RCC 7860 (cell line): Measurements from ENCODE around the gene PHC2.

Experiments
- DNase-seq: peaks from one replicate; pipeline ENCODE4 v3.0.0-alpha.2; 2015; ENCODE audit warnings: low spot score
- FAIRE-seq: peaks from 2 replicates; lab custom pipeline; 2012; peaks lifted over from hg19 to GRCh38; lab: Jason Lieb, UNC

The PHC2 gene

DNA sequence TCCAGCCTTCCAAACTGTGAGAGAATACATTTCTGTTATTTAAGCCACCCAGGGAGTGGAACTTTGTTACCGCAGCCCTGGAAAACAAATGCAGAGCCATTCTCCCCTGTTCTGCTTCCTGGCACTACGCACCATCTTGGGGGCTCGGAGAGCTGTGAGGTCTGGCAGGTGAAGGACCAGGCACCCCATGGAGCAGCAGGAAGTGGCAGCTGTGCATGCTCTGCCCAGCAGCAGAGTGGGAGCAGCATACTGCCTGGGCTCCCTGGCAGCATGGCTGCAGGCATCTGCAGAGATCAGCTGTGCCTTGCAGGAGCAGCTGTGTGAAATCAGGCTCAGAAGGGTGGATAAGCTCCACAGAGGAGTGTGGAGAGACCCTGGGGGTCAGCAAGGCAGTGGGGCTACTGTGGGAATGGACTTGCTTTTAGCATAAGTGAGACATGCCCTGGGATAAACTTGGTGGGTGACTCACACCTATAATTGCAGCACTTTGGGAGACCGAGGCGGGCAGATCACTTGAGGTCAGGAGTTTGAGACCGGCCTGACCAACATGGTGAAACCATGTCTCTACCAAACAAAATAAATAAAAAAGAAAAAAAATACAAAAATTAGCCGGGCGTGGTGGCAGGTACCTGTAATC lies 23.9 kb upstream of the PHC2 start:
- FAIRE-seq = no peak
- no peak for DNase-seq

DNA sequence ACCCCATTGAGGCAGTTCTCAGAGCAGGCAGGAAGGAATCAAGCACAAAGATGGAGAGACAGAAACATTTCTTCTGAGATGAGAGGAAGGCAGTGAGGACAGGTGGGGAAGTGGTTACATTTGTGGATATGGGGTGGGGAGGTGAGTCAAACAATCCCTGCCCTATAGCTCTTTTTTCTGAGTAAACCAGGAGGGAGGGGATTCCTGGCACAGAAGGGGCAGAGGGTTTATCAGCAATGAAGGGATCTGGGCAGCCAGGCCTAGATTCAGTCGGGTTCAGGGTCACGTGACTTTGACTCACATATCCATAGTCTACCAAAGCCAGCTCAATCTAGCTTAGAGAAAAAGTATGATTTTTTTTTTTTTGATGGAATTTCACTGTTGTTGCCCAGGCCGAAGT lies 15.7 kb upstream of the PHC2 start:
- FAIRE-seq = no peak
- DNase-seq = no peak

DNA sequence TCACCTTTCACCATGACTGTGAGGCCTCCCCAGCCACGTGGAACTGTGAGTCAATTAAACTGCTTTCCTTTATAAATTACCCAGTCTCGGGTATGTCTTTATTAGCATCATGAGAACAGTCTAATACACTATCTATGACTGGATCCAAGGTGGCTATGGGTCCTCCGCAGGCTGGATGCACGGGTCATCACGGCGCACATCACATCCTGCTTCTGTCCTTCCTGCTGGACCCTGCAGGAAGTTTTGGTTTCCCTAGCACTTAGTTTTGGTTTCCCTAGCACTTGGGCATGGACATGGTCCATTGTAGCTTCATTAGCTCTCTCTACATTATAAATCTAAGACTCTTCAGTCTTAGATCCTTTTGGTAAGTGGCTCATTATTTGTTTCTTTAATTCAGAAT lies 14.2 kb upstream of the PHC2 start:
- FAIRE-seq = no peak
- DNase-seq = no peak

DNA sequence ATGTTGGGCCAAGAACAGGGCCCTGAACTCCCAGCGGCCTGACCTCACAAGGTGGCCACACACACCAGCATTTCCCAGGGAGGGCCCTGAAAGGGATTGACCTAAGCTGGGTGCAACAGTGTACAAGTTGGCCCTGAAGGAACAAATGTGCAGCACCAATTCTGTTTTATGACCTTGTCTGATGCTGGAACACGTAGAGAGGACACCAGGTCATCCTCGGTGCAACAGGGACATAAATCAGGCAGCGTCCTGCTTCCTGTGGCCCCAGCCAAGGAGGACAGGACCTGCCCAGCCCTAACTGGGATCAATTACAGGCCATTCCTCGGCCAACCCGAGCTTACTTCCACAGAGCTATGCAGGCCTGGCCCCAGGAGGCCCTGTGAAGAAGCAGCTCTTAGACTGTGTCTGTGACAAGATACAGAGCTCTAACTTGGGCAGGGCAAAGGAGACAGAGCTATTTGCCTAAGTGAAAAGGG lies 12.8 kb upstream of the PHC2 start:
- FAIRE-seq = no peak
- no peak for DNase-seq

DNA sequence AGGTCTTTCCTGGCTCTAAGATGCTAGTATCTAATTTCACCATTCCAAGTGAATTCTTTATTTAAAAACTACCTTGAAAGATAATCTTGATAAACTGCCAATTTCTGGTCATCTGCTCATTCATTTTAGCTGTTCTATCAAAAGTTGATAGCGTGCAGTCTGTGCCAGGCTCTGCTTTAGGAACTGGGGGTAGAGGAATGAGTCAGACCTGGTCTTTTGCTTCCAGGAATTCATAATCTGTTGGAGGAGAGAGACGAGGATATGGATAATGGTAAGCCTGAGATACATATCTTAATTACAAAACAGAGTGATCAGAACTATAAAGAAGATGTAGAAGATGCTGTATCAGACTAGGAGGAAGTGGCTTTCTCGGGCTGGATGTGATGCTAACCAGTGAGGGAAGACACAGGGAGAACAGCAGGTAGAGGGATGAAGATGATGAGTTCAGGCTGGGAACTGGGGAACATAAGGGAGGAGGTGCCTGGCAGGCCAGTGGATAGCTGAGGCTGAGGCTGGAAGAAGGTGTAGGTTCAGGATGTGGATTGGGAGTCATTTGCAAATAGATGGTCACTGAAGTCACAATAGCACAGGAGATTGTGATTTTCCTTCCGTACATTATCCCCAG lies 12.3 kb upstream of the PHC2 start:
- FAIRE-seq = no peak
- DNase-seq = no peak

DNA sequence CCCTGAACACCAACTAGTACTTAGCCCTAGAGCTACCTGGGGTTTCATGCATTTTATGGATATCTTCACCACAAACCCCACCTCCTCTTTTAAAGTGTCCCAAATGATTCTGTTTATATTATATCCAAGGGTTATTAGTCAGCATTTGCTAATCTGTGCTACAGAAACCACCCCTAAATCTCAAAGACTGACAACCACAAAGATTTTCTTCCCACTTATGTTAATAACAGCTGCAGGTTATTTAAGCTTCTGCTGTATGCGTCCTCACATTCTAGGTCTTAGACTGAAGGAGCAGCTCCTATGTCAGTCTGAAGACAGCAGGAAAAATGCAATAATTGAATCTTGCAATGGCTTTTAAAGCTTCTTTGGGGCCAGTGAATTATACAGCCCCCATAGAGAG lies 11.2 kb upstream of the PHC2 start:
- no peak for FAIRE-seq
- no peak for DNase-seq

DNA sequence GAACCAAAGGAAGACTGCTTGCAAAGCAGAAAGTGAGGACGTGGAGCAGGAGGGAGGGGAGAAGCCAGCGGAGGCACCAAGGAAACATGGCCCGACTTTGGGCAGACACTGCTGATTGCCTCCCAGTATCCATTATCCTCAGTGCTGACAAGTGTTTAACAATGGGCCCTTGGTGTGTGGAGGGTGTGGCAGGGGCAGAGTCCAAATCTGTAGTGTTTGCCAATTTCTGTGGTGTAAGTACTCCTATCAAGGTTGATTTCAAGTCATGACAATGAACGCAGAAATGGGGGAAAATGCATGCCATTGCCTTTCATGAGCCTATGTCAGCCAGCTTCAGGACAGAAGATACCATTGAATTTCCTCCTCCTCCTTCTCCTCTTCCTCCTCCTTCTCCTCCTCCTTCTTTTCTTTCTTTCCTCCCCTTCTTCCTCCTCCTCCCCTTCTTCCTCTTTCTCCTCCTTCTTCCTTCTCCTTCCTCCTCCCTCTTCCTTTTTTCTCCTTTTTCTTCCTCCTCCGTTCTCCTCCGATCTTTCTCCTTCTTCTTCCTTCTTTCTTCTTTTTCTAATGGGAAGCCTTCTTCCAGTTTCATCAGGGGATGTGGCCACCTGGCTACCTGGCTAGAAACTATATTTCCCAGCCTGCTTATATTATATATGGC lies 10.3 kb upstream of the PHC2 start:
- FAIRE-seq = no peak
- DNase-seq = no peak

DNA sequence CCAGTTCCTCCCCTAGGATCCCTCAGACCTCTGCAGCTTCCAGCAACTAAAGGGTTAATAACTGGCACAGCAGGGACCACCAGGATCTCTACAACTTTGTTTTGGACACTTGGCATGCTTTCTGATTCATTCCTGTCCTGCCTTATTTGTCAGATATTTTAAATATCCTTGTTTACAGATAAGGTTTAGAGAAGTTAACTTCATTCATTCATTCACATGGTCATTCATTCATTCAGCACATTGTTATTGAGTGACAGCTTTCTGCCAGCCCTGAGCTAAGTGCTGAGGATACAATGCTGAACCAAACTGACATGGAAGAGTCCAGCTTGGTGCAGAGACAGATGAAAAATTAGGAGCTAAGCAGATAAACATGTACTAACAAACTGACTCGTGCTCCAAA lies 8.8 kb upstream of the PHC2 start:
- no peak for DNase-seq
- FAIRE-seq = no peak

DNA sequence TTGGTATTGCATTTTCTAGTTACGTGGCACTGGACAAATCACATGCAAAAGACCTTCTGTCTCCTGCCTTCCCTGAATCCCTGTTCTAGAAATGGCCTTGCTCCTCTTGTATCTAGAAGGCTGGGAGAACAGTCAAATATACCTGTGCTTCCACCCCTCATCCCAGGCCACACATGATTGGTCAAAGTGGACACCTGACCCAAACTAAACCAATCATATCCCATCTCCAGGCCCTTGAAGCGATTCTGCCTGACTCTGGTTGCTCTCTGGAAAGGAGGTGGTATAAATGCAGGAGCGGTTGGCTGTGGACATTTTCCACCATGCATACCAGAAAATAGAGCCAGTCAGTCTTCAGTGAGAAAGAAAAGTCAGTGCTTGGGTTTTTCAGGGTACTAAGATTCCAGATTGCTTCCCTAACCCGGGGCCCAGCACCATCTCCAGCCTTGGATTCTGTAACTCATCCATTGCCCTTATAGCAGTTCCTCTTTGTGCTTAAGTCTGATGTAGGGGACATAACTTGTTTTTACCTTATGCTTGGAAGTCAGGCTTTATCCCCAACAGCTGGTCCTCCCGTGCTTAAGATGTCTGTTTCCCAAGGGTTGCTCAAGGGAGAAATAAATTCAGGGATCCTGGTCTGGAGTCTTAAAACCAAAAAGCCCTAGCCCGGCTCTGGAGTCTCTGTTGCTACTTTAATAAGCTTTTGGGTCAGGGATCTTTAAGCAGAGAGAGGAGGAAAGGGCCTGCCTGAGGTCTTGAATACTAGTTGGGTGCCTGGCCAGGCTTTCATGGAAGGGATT lies 7.7 kb upstream of the PHC2 start:
- no peak for DNase-seq

DNA sequence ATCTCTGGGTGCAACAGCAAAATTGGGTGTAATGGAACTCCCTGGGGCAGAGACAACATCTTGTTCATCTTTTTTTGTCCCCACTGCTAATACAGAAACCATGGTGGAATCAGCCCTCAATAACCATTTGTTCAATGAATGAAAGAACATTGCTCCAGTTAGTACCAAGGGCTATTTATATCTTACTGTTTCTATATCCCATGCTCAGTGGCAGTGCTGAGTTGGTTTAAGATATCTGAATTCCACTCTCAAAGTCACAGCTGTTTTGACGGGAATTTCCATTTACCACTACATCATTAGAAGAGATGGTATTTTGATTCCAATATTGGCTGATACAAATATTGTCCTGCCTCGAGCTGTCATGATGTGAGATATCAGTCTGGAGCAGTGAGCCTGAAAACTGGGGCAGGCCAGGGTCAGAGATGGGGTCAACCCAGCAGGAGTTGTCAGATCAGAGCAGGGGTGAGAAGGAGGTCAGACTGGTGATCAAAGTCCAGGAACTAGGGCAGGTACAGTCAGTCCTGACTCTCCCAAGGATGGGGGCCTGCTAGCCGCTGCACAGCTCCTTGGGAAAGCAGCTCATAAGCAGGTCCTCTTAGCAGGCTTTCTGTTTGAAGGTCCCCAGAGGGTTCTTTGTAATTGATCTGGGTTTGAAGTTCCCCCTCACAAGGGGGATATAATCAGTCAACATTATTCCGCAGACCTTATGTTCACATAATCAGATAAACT lies 5.8 kb upstream of the PHC2 start:
- FAIRE-seq = no peak
- DNase-seq = no peak

More for the DNA sequence above, 7.7 kb upstream of the PHC2 start:
- no peak for FAIRE-seq

DNA sequence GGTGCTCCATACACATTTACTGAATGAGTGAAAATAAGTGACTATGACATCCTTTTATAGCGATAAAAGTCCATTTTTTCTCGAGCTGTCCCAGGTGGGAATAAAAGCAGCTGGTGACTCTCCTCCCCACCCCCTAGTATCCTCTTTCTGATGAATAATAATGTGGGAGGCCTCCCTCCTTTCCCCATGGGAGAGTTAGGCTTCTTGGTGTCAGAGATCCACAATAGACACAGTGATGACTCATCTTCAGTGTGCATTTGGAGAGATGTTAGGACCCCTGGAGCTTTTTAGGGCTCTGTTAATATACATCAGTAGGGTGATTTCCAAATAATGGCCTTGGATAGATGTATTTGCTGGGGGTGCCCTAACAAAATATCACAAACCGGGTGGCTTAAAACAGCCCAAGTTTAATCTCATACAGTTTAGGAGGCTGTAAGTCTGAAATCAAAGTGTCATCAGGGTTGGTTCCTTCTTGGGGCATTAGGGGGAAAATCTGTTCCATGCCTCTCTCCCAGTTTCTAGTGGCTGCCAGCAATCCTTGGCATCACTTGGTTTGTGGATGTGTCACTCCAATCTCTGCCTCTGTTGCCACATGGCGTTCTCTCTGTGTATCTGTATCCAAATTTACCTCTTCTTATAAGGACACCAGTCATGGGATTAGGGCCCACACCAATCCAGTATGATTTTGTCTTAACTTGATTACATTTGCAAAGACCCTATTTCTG lies 4.4 kb upstream of the PHC2 start:
- peak; percentile 54 for DNase-seq
- FAIRE-seq = peak; percentile 29

DNA sequence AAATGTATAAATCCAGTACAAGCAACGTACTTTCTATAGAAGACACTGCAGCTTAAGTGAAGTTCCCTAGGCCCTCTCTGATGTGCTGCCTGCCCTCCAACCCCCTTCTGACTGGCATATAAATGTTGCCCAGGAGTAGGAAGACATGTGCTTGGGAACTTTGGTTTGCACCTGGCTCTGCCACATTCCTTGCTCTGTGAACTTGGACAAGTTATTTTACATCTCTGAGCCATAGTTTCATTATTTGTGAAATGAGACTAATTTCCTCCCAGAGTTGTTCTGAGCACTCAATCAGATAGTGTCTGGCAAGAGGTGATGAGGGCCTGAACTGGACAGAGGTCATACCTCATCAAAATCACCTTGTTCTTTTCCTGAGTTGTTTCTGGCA lies 3.5 kb upstream of the PHC2 start:
- no peak for DNase-seq
- no peak for FAIRE-seq

DNA sequence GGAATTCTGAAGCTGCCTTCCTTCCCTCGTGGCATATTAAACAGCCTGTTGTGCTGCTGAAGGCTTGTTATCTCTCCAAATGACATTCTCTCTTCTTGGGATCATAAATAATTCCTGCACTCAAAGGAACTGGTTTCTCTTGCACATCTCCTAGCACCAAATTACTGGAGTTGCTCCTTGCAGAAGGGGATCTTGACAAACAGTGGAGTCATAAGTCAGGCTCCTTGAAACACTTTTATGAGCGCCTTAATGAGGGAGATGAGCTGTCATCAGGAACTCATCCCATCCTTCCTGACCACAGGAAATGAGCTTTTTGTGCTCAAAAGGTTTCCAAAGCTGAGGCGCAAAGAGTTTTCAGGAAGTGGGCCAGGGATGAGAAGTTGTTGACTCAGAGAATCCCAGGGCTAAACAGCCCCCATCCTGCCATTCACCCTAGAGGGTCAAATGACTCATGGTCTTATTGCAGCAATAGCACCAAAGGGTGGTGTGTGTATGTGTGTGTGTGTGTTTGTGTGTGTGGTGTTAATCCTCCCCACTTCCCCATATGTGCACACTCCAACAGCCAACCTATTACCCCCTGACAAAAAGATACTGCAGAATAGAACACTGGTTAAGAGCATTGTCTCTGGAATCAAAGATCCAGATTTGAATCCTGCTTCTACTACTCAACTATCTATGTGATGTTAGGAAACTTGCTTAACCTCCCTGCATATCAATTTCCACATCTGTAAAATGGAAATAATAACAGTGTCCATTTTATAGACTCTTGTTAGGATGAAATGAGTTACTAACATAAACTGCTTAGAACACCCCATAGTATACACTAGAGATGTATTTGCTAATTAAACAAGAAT lies 2.8 kb upstream of the PHC2 start:
- peak; percentile 98 for FAIRE-seq
- DNase-seq = peak; percentile 98

DNA sequence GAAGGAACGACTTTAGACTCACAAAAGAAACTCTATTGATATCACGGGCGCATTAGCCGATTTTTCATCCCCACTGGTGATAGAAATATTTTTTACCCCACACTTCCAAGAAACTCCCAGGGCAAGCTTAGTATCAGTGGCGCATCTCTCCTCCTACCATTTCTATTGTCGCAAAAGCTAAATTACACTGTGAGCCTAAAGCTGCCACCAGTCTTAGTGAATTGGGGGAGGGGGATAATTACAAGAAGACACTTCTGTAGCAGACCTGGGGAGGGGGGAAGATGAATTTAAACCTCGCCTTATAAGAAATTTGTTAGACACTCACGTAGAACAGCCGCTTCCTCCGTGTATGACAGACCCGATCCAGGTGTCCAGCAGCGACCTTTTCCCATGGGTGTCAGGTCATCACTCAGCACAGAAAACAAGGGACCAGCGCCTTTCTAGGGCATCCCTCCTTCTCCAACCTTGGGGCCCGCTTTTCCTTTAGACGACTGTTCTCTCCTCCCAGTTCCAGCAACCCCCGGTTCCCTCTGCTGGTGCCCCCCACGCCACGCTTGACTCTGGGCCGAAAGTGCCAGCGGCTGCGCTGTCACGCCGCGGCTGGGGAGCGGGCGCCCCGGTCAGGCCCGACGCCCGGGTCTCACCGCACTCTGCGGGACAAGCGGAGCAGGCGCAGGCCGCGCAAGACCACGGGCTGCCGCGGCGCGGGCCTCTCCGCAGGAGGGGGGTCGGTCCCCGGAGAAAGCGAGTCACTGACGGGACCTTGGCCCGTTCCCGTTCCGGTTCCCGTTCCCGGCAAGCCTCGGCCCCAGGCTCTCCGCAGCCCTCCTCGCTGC lies 821 bp downstream of the PHC2 start:
- no peak for DNase-seq
- FAIRE-seq = no peak

DNA sequence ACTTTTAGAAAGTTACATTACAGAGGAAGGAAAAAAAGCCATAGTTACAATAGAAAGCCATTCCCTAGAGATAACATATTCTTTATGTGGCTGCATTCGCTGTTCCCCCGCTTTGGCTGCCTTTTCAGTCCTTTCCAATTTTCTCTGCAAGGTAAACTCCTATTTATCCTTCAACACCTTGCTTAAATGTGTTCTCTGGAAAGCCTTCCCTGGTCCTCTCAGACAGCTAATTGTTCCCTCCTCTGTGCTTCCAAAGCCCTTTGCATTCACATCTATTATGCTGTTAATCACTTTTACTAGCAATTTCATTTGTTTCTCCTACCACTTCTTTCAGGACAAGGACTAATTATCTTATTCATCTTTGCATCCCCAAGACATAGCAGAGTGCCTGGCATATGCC lies 1.6 kb downstream of the PHC2 start:
- no peak for FAIRE-seq
- DNase-seq = no peak

DNA sequence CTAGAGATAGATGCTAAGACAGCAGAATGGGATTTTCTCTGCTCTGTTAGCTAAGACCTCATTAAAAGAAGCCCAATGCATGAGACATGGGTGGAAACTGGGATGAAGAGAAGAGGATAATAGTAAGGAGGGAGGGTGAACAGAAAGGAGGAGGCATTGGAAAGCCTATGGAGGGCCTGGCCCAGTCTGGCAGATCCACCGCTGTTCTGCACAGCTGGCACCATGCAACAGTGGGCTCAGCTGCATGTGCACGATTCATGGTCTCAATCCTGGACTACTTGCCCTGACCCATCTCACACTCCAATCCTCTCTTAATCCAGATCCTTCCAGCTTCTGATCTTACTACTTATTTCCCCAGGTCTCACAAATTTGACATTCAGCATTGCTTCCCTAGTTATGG lies 2.2 kb downstream of the PHC2 start:
- FAIRE-seq (no peak), DNase-seq (no peak)

DNA sequence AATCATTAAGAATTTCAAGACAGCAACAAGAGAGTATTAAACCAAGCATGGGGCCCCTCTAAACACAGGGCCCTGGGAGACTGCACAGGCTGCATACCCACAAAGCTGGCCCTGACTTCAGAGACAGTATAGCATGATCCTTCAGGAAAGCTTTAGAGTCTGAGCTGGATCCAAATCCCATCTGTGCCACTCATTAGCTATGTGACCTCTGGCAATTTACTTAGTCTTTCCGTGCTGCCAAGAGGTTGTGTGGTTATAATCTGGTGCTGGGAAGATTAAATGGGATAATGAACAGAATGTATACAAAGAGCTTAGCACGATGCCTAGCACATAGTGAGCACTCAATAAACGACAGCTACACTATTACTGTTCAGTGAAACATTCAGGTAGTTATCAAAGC lies 4.0 kb downstream of the PHC2 start:
- FAIRE-seq (no peak), DNase-seq (no peak)

DNA sequence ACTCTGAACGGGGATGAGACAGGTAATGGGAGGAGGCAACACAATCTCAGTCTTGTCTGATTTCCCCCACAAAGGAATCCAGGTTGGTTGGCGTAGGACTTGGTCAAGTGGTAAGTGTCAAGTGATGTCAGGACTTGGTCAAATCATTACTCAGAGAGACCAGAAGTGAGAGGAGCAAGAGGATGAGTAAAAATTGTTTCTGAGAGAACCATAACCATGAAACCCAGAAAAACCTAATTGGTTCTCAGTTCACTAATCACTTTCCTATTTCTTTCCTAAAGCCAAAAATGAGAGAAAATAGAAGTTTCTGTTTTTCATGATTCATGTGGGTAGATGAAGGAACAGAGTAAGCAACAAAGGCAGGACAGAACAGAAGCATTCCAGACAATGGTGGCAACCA lies 5.0 kb downstream of the PHC2 start:
- FAIRE-seq = no peak
- no peak for DNase-seq

DNA sequence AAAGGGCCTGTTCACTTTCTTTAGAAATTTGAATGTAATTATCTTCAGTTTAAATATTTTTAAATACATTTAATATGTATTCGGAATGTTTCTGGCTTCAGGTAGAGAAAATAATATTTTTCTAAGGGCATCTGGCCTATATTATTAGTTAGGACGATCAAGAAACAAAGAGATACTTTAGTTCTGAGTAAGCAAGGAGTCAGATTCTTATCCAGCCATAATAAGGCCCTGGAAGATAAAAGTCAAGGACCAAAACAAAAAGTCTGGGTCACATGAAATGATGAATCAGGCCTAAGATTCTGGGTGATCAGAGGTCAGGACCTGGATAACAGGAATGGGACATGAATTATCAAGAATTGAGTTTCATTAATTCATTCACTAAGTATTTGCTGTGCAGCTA lies 6.3 kb downstream of the PHC2 start:
- DNase-seq (no peak), FAIRE-seq (no peak)
